Retinal pigment epithelial cell (primary cell): Measurements from ENCODE around the gene CD99L2.

Source experiments
- DNase-seq: peaks from one replicate; pipeline ENCODE4 v3.0.0-alpha.2; 2010; ENCODE audit warnings: low read depth
- H3K4me3 ChIP-seq: 2 replicates; pipeline ENCODE4 v1.5.1; 2011; ENCODE audit warnings: mild to moderate bottlenecking, low read length, control low read depth, moderate library complexity
- TF ChIP-seq, protein P1 (sequence below): conservative IDR thresholded peaks from 2 replicates; pipeline ENCODE4 v1.5.1; 2011; ENCODE audit warnings: low read depth, low read length, control low read depth, inconsistent platforms

CD99L2 gene

GRCh38 chrX:150913511-150913910 is 15.0 kb upstream of the CD99L2 start:
- TF ChIP-seq, protein P1, sequence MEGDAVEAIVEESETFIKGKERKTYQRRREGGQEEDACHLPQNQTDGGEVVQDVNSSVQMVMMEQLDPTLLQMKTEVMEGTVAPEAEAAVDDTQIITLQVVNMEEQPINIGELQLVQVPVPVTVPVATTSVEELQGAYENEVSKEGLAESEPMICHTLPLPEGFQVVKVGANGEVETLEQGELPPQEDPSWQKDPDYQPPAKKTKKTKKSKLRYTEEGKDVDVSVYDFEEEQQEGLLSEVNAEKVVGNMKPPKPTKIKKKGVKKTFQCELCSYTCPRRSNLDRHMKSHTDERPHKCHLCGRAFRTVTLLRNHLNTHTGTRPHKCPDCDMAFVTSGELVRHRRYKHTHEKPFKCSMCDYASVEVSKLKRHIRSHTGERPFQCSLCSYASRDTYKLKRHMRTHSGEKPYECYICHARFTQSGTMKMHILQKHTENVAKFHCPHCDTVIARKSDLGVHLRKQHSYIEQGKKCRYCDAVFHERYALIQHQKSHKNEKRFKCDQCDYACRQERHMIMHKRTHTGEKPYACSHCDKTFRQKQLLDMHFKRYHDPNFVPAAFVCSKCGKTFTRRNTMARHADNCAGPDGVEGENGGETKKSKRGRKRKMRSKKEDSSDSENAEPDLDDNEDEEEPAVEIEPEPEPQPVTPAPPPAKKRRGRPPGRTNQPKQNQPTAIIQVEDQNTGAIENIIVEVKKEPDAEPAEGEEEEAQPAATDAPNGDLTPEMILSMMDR, result no peak
- DNase-seq, result no peak

GRCh38 chrX:150907474-150907873 is 9.0 kb upstream of the CD99L2 start:
- no peak overlapping the region for H3K4me3 ChIP-seq
- TF ChIP-seq, protein P1, result no peak
- no peak for DNase-seq

More at GRCh38 chrX:150913511-150913910, 15.0 kb upstream of the CD99L2 start:
- no peak overlapping the region for H3K4me3 ChIP-seq

- TF ChIP-seq, protein P1, result no peak
- DNase-seq, result no peak
- no peak overlapping the region for H3K4me3 ChIP-seq
These were observed 8.2 kb upstream of the CD99L2 start for GRCh38 chrX:150906694-150907093.

GRCh38 chrX:150905293-150905692 is 6.8 kb upstream of the CD99L2 start:
- TF ChIP-seq, protein P1, result no peak
- no peak overlapping the region for H3K4me3 ChIP-seq
- no peak for DNase-seq

GRCh38 chrX:150903110-150903508 is 4.6 kb upstream of the CD99L2 start:
- TF ChIP-seq, protein P1, result no peak
- DNase-seq, result no peak
- H3K4me3 ChIP-seq, result no peak overlapping the region

DNA sequence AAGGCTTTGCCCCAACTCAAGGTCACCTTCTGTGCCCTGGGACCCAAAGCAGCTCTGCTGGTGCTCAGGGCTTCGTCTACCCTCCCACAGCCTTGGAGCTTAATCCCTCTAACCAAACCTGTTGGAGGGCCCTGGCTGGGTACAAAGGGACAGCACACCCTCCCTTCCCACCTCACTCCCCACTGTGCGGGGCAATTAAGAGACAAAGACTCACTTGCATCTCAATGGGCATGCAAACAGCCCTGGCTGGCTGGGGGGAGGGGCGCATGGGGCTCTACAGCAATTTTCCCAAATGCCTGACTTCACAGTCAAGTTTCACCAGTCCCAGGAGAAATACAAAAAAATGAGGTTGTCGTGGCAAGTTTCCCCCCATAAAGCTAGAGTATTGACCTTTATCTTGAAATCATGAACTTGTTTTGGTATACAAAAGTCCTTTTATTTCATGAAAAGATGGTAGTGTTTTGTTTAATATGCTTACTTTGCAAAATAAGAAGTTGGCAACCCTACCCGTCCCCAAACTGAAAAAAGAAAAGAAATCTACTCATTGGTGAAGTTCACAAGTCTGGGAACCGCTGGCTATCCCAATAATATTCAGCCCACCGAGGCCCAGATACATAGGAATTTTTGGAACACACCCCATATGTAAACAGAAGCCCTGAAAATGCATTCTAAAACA is 4.1 kb upstream of the CD99L2 start:
- TF ChIP-seq, protein P1, result no peak
- no peak for DNase-seq
- no peak overlapping the region for H3K4me3 ChIP-seq

- peak overlapping the region; percentile 65 for H3K4me3 ChIP-seq
- TF ChIP-seq, protein P1, result no peak
- no peak for DNase-seq
These were observed 806 bp upstream of the CD99L2 start for GRCh38 chrX:150899191-150899757.
